Stomach (tissue), 4 donors: Measurements from ENCODE around the gene FAM171A1.

Source experiments
- EP300 ChIP-seq: sonication (generic); formaldehyde crosslinking; IDR thresholded peaks from one replicate; pipeline ENCODE4 v1.6.1; 2017; ENCODE audit warnings: antibody characterized with exemption
- POLR2A ChIP-seq, 4 donors: fragments of 450-650 bp; IDR thresholded peaks; one replicate each; pipeline ENCODE4 v1.6.1; 2016; ENCODE audit warnings: antibody characterized with exemption in 4 of 4, control low read depth in 2 of 4, mild to moderate bottlenecking in 1 of 4, moderate library complexity in 1 of 4
- POLR2AphosphoS5 ChIP-seq, 3 donors: sonication (generic); formaldehyde crosslinking; IDR thresholded peaks; one replicate each; pipeline ENCODE4 v1.6.1; 2016; ENCODE audit warnings: antibody characterized with exemption in 3 of 3
- TF ChIP-seq, protein P1 (sequence below), 7 experiments: fragments of 450-650 bp in 4 of 7; fragments of 200-600 bp in 3 of 7; sonication (generic) in 3 of 7; IDR thresholded peaks; one replicate each; pipeline ENCODE4 v1.5.1; 2016 to 2019; ENCODE audit warnings: antibody characterized with exemption in 7 of 7, control low read depth in 2 of 7, mild to moderate bottlenecking in 1 of 7

DNA sequence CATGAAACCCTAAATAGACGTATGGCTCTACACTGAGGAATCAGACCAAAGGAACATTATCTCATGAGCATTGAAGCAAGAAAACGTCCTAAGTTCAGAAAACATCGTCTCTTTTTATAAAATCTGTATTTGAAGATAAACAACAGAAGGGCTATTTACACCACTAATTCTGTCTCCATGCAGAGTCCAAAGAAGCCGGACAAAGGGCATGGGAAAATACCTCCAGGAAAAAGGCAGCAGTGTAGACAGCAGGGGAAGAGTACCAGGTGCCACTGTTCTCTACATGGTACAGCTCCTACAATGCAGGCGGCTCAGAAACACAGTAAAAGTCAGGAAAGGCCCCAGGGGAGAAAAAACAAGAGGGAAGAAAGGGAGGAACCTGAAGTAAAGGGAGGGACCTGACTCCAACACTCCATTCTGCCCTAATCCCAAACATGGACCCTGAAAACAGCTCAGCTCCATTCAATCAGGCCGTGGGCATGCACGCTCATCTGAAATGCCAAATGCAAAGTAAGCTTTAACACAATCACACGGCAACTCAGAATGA is 17.5 kb downstream of the FAM171A1 start:
- TF ChIP-seq, protein P1, sequence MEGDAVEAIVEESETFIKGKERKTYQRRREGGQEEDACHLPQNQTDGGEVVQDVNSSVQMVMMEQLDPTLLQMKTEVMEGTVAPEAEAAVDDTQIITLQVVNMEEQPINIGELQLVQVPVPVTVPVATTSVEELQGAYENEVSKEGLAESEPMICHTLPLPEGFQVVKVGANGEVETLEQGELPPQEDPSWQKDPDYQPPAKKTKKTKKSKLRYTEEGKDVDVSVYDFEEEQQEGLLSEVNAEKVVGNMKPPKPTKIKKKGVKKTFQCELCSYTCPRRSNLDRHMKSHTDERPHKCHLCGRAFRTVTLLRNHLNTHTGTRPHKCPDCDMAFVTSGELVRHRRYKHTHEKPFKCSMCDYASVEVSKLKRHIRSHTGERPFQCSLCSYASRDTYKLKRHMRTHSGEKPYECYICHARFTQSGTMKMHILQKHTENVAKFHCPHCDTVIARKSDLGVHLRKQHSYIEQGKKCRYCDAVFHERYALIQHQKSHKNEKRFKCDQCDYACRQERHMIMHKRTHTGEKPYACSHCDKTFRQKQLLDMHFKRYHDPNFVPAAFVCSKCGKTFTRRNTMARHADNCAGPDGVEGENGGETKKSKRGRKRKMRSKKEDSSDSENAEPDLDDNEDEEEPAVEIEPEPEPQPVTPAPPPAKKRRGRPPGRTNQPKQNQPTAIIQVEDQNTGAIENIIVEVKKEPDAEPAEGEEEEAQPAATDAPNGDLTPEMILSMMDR (IDR thresholded peaks at IDR 0.05), result no peak
- TF ChIP-seq POLR2A (IDR thresholded peaks at IDR 0.05) (no peak), POLR2AphosphoS5 (IDR thresholded peaks at IDR 0.05) (no peak), EP300 (no peak)
